ENCODE results near the gene TBC1D14.

TBC1D14 gene

GRCh38 chr4:7017446-7018048, 107.9 kb downstream of the TBC1D14 start:
- DNase-seq (ENCODE audit: low spot score) (no peak), FAIRE-seq (no peak)

GRCh38 chr4:7018281-7018680, 108.7 kb downstream of the TBC1D14 start:
- FAIRE-seq (no peak), DNase-seq (ENCODE audit: low spot score) (no peak)

- no peak for DNase-seq (ENCODE audit: low spot score)
- FAIRE-seq: no peak
Observed at GRCh38 chr4:7019367-7019766, 109.7 kb downstream of the TBC1D14 start.

GRCh38 chr4:7020290-7020689, 110.7 kb downstream of the TBC1D14 start:
- DNase-seq (ENCODE audit: low spot score) (no peak), FAIRE-seq (no peak)

- DNase-seq (ENCODE audit: low spot score) (no peak), FAIRE-seq (no peak)
Observed at GRCh38 chr4:7020856-7021255, 111.2 kb downstream of the TBC1D14 start.

- FAIRE-seq: no peak
- DNase-seq (ENCODE audit: low spot score): no peak
Observed at GRCh38 chr4:7021355-7021754, 111.7 kb downstream of the TBC1D14 start.

GRCh38 chr4:7021930-7022664, 112.5 kb downstream of the TBC1D14 start:
- peak; percentile 98 for DNase-seq (ENCODE audit: low spot score)
- FAIRE-seq: peak; percentile 97

- DNase-seq (ENCODE audit: low spot score) (no peak), FAIRE-seq (no peak)
Observed at GRCh38 chr4:7023486-7023885, 113.9 kb downstream of the TBC1D14 start.

GRCh38 chr4:7023901-7024300, 114.3 kb downstream of the TBC1D14 start:
- FAIRE-seq: no peak
- no peak for DNase-seq (ENCODE audit: low spot score)

GRCh38 chr4:7024336-7024890, 114.8 kb downstream of the TBC1D14 start:
- no peak for FAIRE-seq

GRCh38 chr4:7025040-7025602, 115.5 kb downstream of the TBC1D14 start:
- DNase-seq (ENCODE audit: low spot score) (no peak), FAIRE-seq (no peak)

More at GRCh38 chr4:7024336-7024890, 114.8 kb downstream of the TBC1D14 start:
- no peak for DNase-seq (ENCODE audit: low spot score)

GRCh38 chr4:7026107-7026506, 116.5 kb downstream of the TBC1D14 start:
- no peak for FAIRE-seq

GRCh38 chr4:7027284-7027683, 117.7 kb downstream of the TBC1D14 start:
- FAIRE-seq (no peak), DNase-seq (ENCODE audit: low spot score) (no peak)

More at GRCh38 chr4:7026107-7026506, 116.5 kb downstream of the TBC1D14 start:
- no peak for DNase-seq (ENCODE audit: low spot score)

GRCh38 chr4:7027913-7028312, 118.3 kb downstream of the TBC1D14 start:
- DNase-seq (ENCODE audit: low spot score) (no peak), FAIRE-seq (no peak)

- DNase-seq (ENCODE audit: low spot score): no peak
- FAIRE-seq: no peak
Observed at GRCh38 chr4:7029212-7029611, 119.6 kb downstream of the TBC1D14 start.

GRCh38 chr4:7029921-7030320, 120.3 kb downstream of the TBC1D14 start:
- FAIRE-seq (no peak), DNase-seq (ENCODE audit: low spot score) (no peak)

- FAIRE-seq (no peak), DNase-seq (ENCODE audit: low spot score) (no peak)
Observed at GRCh38 chr4:7030856-7031255, 121.2 kb downstream of the TBC1D14 start.

- no peak for FAIRE-seq
Observed at GRCh38 chr4:7031558-7032449, 122.2 kb downstream of the TBC1D14 start.

GRCh38 chr4:7032596-7032995, 123.0 kb downstream of the TBC1D14 start:
- DNase-seq (ENCODE audit: low spot score) (peak; percentile 45), FAIRE-seq (peak; percentile 78)

More at GRCh38 chr4:7031558-7032449, 122.2 kb downstream of the TBC1D14 start:
- DNase-seq (ENCODE audit: low spot score): no peak

- FAIRE-seq (no peak), DNase-seq (ENCODE audit: low spot score) (peak; percentile 72)
Observed at GRCh38 chr4:7034262-7035081, 124.8 kb downstream of the TBC1D14 start.
